Hematopoietic multipotent progenitor cell treated with erythropoietin and hydrocortisone succinate and interleukin-3 and kit ligand, for 15 days (in vitro differentiated cells): Measurements from ENCODE around the gene WNT4.

Source experiments
- DNase-seq: peaks from one replicate; pipeline ENCODE4 v3.0.0-alpha.2; 2015; ENCODE audit warnings: low spot score

Gene WNT4

DNA sequence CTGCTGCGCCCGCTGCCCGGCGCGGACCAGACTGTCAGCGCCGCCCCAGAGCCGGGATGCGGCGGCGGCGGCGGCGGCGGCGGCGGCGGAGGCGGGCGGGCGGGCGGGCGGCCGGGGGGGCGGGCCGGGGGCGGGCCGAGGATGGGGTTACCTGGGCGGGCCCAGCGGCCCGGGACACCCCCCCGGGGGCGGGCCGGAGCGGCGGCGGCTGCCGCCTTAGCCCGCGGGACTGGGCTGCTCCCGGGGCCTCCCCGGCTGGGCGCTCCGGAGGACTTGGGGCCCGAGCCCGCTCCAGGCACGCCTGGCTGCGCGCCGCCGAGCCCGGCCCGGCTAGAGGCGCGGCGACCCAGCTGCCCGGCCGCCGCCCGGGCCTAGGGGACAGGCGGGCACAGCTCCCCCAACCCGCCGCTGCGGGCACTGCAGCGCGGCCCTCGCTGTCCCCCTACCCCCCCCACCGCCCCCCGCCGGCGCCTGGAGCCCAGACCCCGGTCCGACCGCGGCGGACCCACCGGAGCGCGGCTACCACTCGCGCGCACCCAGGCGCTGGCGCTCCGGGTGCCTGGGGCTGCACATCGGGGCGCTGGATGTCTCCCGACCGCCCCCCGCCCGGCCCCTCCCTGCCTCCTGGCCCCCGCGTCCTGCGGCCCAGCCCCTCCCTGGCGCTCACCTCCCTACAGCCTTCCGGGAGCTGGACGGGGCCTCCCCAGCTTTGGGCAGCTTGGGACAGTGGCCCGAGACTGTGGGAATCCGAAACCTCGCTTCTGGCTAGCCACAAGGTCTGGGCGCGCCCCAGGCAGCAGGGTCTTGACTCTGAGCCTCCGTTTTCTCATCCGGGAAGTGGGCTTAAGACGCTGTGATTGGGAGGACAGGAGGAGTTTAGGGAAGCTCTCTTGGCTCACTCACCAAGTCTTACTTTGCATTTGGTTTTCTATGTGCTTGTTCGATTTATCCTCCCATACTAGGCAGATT, at the start of gene WNT4:
Gene WNT4 (minus strand): TSS at position 33 of the 969 bp plus-strand sequence. CDS start 175 bp downstream, outside the sequence.
- no peak for DNase-seq

DNA sequence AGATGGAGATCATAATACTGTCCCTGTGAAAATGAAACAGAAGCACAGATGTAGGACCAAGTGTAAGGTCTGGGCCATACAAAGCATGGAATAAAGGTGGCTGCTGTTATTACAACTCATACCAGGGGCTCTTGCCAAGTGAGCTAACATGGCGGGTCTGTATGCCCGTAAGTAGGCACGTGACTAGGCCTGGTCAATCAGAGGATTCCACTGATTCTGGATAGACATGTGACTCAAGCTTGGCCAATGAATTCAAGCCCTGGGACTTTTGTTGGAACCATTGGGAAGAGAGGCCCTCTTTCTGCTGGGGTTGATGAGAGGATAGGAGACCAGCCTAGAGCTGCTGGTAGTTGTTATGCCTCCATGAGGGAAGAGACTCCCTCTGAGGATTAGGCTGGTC, 47.8 kb upstream of the WNT4 start:
- DNase-seq: no peak

DNA sequence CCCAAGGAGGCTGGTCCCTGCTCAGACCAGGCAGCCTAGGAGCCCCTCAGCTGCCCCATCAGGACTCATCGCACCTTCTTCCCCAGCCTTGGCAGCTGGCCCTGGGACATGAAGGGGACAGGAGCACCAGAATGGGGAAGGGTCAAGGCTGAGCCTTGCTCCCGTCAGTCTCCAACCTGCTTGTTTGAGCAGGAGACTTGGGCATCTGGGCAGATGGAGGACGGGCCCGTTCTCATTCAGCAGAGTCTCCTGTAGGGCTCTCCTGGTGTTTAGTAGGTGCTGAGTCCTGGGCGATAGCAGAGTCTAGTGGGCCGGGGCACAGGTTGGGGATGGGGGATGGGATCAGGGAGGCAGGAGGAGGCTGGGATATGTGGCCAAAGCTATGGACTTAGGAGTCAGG, 47.4 kb upstream of the WNT4 start:
- DNase-seq: no peak

DNA sequence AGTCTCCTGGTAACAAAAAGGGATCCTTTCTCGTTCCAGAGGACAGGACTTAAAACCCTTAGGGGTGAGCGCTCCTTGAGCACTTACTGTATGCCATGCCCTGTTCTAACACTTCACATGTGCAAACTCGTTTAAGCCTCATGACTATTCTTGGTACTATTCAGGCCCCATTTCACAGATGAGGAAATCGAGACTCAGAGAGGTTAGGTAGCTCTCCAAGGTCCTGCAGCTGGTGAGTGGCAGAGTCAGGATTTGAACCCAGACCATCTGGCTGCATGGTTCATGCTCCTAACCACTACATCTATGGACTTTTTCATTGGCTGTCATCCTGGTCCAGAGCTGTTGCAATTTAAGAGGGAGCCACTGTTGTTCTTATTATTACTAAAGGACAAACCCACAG, 46.7 kb upstream of the WNT4 start:
- DNase-seq: no peak

DNA sequence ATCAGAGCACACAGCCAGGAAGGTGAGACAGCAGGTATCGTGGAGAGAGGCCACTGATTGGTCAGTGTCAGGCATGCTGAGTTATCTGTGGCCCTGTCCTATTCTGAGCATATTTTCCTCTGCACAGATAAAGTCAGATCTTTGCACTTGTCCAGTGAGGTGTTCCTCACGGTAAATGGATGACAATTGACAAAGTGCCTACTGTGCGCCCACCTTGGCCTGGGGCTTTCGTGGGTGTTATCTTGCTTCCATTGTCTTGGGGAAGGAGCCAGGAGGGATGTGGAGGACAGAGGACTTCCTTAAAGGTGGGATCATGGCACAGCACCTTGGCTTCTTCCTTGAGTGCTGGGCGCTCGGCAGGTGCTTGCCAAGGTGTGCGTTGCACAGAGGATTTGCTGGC, 46.0 kb upstream of the WNT4 start:
- DNase-seq: no peak

DNA sequence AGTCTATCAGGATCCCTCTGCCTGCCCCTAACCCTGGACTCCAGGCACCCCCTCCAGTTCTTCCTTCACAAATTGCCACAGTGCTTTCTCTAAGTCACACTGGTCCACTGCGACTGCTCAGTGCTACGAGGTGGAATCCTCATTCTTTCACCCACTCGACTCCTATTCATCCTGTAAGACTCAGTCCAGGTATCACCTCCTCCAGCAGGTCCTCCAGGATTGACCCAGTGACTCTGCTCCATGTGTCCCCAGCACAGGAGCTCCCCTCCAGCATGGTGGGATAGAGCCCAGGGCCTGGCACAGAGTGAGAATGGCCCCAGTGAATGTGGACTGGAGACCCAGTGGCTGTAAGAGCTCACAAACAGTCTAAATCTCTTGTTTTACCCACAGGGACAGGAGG, 45.5 kb upstream of the WNT4 start:
- no peak for DNase-seq

DNA sequence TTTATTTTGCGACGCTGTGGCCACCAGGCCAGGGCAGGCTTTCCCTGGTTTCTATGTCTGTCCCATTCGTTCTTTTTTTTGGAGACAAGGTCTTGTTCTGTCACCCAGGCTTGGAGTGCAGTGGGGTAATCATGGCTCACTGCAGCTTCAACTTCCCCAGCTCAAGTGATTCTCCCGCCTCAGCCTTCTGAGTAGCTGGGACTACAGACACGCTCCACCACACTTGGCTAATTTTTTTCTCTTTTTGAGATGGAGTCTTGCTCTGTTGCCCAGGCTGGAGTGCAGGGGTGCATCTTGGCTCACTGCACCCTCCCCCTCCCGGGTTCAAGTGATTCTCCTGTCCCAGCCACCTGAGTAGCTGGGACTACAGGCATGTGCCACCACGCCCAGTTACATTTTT, 43.4 kb upstream of the WNT4 start:
- DNase-seq: no peak

DNA sequence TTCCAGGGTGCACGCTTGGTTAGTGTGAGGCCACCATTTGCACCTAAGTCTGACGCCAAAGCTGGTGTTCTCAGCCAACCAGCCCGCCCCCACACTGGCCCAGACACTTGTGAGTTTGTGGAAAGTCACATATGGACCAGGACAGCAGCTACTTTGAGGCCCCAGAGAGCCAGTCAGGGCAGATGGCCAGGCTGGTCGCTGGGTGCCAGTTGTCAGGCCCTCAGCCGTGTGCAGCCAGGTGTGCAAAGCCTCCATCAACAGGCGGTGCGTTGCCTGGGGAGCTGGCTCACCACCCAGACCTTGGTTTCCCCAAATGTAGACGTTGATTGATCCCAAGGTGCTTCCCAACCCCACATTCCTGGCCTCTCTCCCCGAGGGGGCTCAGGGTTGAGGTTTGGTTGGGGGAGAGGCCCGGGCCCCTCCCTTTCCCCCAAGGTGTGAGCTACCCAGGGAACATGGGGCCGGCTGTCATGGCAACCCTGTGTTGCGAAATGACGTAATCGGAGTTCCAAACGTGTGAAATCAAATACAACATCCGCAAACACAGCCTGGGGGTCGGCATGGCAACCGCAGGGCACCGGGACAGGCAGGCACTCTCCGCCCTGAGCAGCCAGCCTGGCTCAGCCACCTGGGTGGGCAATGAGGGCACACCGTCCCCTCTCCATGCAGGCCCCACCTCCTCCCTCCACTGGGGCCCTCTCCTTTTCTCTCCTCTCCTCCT, 42.2 kb upstream of the WNT4 start:
- DNase-seq: no peak

DNA sequence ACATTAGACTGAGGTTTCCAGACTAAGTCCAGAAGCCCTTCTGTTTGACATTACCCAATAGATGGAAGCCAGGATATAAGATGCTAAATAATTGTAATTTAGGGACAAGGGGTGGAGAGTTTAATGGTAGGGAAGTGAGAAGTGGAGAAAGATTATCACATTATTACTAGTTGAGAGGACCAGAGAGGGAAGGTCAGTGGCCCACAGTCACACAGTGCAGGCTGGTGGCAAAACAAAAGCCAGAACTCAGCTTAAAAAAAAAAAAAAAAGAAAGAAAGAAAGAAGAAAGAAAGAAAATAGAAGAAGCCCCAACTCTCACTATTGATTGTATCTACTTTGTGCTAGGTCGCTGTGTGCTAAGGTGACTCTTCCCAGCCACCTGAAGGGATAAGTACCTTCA, 41.6 kb upstream of the WNT4 start:
- no peak for DNase-seq

DNA sequence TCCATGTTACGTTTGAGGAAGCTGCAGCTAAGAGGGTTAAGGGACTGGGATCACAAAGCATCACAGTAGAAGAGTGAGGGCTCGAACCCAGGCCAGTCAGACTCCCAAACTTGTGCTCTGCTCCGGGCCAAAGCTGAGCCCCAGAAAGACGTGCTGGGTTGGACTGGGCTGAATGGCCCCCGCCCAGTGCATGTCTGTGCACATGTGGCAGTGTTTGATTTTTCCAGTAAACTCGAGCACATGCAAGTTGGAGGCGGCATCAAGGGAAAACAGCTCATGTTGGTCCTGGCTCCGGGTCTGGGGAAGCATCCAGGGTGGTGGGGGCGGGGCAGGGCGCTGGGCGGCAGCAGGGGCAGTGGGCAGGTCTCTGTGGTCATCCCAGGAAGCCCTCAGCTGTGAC, 39.8 kb upstream of the WNT4 start:
- no peak for DNase-seq

DNA sequence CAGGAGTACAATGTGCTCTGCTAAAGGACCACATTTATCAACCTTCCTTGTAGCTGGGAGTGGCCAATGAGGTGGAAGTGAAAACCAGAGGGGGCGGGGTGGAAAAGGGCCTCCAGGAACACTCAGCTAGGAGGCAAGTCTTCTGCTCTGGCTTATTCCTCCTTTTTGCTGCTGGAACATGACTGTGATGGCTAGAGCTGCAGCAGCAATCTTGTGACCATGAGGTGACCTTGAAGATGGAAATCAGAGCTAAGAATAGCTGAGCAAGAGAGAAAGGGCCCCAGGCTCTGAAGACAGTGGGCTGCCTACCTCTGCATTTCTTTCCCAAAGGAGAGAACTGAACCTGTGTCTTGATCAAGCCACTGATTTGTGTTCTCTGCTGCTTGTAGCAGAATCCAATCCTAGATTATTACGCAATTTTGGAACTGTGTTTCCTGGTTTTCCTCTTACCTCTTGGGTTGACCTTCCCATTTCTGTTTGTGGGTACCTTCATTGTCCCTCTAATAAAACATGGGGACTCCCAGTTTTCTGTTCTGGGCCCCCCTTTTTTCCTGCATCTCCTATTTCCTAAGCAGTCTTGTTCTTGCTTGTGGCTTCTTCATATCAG, 36.4 kb upstream of the WNT4 start:
- DNase-seq: no peak

DNA sequence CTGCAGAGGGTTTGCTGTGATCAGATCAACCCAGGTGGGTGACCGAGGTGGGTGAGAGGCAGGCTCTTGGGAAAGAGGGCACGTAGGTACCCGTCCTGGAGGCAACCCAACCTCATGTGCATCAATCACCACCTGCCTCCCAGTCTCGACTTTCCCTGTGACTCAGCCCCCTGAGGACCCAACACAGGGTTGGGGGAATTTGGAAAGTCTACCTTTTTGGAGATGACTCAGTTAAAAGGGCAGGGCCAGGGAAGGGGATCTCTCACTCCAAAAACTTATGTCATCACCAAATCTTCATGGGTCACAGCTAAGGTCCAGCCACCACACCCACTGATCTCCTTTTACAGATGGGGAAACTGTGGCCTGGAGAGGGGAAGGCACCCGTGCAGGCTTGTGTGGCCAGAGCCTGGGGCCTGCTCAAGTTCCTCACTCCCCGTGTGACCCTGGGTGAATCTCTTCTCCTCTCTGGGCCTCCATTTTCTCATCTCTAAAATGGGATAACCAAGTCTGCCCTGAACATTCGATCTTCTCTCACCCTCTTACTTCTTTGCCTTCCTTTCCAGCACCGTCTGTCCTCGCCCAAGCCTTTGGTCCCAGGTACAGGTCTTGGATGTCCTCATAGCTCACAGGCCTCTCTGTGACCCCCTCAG, 34.6 kb upstream of the WNT4 start:
- no peak for DNase-seq

DNA sequence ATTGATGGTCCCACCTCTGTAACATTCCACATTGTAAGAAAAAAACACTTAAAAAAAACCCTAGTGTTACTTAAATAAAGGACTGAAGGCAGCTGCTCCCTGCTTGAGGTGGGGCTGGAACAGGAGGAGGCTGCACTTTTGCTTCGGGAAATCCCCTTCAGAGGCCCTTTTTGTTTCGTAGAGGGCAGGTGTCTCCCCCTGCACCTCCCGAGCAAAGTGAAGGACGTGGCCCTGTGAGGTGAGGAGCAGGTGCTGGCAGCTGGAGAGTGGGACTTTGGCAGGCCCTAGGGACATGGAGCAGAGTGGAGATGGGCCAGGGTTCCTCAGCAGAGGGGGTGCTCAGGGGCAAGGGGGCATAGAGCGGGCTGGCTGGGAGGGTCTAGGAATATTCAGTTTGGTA, 33.4 kb upstream of the WNT4 start:
- DNase-seq: no peak

DNA sequence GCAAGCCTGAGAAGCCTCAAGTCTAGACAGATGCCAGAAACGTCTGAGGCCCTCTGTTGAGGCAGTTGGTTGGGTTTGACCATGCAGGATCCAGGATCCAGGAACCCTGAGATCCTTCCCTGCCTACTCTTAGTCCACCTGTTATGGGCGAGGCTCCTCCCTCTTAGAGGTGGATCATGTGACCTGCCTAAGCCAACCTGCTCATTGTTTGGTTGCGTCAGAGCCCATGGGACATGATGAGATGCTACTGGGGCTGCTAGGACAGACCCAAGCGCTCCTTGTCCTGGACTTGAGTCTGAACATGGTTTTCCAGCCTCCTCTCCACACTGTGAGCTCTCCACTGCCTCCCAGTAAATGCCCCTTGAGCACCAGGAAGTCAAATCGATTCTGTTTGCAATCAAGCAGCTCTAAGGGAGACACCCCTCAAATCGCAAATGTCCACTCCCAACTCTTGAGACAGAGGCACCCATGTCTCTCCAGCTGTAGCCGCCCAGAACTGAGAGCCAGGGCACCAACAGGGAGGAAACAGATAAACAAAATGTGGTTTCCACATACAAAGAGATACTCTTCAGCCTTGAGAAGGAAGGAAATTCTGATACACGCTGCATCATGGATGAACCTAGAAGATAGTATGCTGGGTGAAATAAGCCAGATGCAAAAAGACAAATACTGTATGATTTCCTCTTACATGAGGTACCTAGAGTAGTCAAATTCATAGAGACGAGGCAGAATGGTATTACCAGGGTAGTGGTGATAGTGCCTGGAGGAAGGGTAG, 31.7 kb upstream of the WNT4 start:
- no peak for DNase-seq

DNA sequence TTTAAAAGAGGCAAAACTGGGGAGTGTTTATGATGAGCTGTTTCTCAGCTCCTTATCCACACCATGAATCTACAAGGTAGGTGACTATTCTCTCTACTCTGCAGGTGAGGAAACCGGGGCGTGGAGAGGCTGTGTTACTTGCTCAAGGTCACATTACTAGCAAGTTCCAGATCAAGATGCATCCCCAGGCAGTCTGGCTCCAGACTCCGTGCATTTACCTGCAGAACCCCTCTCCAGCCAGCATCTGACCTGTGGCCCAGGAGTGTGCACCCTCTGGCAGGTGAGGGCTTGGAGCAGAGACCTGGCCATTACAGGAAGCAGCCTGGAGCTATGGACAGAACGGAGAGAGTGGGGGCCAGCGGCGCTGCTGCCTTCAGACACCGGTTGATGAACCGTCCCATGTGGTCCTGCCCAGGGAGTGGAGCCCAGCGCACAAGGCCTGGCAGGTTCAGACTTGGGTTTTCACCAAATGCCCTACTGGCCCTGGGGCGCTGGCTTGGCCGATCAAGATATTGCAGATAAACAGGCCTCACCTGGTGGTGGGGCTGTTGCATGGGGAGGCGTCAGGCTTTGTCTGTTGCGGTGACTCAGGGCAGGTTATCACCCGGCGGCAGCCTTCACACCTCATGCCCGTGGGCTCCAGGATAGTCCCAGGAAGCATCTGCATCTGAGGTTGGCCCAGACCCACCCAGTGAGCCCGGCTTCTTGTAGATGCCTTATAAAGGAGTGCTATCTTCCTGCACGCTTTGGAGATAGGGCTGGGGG, 29.2 kb upstream of the WNT4 start:
- DNase-seq: no peak

DNA sequence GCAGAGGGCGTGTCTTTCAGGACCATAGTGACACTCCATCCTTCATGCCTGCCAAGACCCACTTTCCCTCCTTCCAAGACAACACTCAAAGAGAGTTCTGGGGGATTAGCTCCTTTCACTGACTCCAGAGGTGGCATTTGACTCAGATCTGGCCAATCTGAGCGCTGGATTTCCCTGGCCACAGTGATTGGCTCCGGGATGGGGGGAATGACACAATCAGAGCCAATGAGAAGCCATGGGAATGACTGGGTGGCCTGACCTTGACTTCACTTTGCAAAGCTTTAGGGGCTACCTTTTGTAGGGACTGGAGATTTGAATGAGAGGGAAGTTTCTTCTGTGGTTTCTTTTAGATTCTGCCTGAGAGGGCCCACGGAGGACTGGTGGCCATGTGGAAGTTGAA, 26.9 kb upstream of the WNT4 start:
- DNase-seq: no peak

DNA sequence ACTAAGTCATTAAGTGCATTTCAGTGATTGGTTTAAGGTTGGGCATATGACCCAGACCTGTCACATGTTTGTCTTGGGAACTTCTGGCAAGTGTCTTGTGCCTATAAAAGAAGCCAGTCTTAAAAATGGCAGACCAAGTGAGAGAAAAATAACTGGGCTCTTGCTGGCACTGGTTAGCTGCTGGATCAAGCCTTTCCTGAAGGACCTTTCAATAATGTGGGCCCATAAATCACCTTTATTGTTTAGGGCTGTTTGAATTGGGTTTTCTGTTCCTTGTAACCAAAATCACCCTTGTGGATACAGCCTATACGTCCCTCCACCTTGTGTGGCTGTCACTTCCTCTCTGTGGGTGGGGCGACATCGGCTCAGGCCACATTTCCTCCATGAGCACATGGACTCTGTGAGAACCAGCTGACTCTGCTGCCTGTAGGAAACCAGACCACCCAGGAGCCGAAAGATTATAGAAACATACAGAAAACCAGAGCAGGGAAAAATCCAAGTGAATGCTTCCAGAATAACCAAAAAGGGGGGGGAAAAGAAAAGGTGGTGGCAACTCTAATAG, 25.6 kb upstream of the WNT4 start:
- DNase-seq: no peak

DNA sequence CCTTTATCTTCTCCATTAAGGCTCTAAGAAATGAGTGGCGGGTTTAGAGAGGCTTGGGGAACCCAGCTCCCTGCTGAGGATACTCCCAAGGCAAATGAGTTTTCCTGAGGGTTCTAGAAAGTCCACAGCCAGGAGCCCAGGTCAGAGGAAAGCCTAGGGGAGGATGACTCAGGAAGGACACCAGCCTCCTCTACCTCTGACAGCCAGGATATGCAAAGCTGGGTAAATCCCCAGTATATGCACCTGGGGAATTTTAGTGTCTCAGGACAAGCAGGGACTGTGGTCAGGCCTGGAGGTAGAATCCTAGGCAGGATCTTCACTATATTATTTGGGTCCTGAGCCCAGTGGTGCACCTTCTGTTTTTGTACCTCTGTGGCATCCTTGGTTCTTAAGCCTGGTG, 23.5 kb upstream of the WNT4 start:
- DNase-seq: no peak

DNA sequence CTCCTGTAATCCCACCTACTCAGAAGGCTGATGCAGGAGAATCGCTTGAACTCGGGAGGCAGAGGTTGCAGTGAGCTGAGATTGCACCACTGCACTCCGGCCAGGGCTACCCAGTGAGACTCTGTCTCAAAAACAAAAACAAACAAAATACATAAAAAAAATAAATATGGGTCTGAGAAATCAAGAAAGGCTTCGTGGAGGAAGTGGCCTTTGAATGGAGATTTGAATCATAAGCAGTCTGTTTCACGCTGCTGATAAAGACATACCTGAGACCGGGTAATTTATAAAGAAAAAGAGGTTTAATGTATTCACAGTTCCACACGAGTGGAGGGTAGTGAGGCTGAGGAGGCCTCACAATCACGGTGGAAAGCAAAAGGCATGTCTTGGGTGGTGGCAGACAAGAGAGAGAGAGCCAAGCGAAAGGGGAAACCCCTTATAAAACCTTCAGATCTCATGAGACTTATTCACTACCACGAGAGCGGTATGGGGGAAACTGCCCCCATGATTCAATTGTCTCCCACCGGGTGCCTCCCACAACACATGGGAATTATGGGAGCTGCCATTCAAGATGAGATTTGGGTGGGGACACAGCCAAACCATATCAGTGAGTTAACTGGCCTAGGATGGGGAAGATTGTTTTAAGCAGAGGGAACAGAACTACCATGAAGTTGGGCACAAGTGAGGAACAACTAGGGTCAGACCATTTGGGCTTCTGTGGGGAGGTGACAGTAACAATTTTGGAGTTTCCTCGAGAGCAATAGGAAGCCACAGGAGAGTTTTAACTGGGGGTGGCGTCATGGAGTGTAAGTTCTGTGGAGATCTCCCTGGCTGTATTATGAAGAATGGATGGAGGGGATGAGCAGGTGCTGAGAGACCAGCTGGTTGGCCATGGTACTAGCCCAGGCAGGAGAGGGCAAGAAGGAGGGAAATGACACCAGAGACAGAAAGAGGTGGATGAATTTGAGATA, 22.2 kb upstream of the WNT4 start:
- DNase-seq: no peak
